ENCODE results near the gene FGF19.

FGF19 gene

DNA sequence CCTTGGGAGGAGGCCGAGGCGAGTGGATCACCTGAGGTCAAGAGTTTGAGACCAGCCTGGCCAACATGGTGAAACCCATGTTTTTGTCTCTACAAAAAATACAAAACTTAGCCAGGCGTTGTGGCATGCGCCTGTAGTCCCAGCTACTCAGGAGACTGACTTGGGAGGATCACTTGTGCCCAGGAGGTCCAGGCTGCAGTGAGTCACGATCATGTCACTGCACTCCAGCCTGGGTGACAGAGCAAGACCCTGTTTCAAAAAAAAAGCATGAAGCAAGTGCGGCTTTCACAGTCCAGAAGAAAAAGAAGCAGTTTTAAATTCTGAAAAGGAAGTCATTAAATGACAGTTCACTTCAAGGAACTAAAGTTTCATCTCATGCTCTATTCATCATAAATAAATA is 21.6 kb downstream of the FGF19 start:
- H3K79me2 ChIP-seq (ENCODE audit: control insufficient read depth, insufficient read depth, low read length, poor library complexity), result no peaks in the 10 kb centered on the region
- H3K4me2 ChIP-seq (ENCODE audit: low read length), result no peak overlapping the region
- no peaks in the 10 kb centered on the region for H3K36me3 ChIP-seq (ENCODE audit: control insufficient read depth in 1 of 2, insufficient read depth in 2 of 2, low read length in 2 of 2)
- H4K8ac ChIP-seq (ENCODE audit: low read depth, low read length), result no peak overlapping the region
- H3K79me1 ChIP-seq (ENCODE audit: low read length), result no peaks in the 10 kb centered on the region
- no peak overlapping the region for H2BK120ac ChIP-seq (ENCODE audit: insufficient read depth, low read length, poor library complexity)
- H4K91ac ChIP-seq (ENCODE audit: low read depth, low read length), result no peak overlapping the region
- no peak overlapping the region for H3K14ac ChIP-seq (ENCODE audit: low read length)
- no peak overlapping the region for H3K23ac ChIP-seq (ENCODE audit: low read length)
- peaks cover 4% of the 10 kb centered on the region for H3K9me3 ChIP-seq (ENCODE audit: insufficient read depth, low read depth, low read length)
- H3K4me1 ChIP-seq (ENCODE audit: control insufficient read depth in 1 of 2, insufficient read depth in 2 of 2, low read length in 2 of 2), result no peaks in the 10 kb centered on the region
- no peak overlapping the region for H2BK12ac ChIP-seq (ENCODE audit: low read length)
- no peak overlapping the region for H3K4ac ChIP-seq (ENCODE audit: low read depth, low read length)
- no peaks in the 10 kb centered on the region for H3K27me3 ChIP-seq (ENCODE audit: insufficient read depth, low read length)
- H2BK5ac ChIP-seq (ENCODE audit: low read depth, low read length, poor library complexity), result no peak overlapping the region
- H3K4me3 ChIP-seq (ENCODE audit: low read depth, low read length), result no peak overlapping the region
- WGBS (ENCODE audit: extremely low coverage, insufficient coverage, insufficient read length), result no CpG with 5 or more reads among the region's 6 CpGs
- no peak overlapping the region for H3K27ac ChIP-seq (ENCODE audit: low read depth, low read length)
- DNase-seq, result no peak
- H3K18ac ChIP-seq (ENCODE audit: low read length), result no peak overlapping the region
- H3K9ac ChIP-seq (ENCODE audit: low read length), result no peak overlapping the region
- H4K12ac ChIP-seq (ENCODE audit: low read depth, low read length), result no peak overlapping the region
- H2AFZ ChIP-seq (ENCODE audit: insufficient read depth, low read length, poor library complexity), result no peak overlapping the region
- H2AK5ac ChIP-seq (ENCODE audit: low read length), result no peak overlapping the region

DNA sequence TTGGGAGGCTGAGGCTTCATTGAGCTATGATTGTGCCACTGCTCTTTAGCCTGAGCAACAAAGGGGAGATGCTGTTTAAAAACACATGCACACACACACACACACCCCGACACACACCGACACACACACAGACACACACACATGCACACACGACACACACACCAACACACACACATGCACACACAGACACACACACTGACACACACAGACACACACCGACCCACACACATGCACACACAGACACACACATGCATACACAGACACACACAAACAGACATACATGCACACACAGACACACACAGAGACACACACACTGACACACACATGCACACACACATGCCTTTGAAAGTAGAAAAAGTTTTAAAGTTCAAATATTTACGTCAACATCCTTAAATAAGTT is 23.1 kb downstream of the FGF19 start:
- Histone ChIP-seq H3K14ac (ENCODE audit: low read length) (no peak overlapping the region), H2BK5ac (ENCODE audit: low read depth, low read length, poor library complexity) (no peak overlapping the region), H2BK12ac (ENCODE audit: low read length) (no peak overlapping the region), H2BK120ac (ENCODE audit: insufficient read depth, low read length, poor library complexity) (no peak overlapping the region), H3K4ac (ENCODE audit: low read depth, low read length) (no peak overlapping the region), H3K36me3 (ENCODE audit: control insufficient read depth in 1 of 2, insufficient read depth in 2 of 2, low read length in 2 of 2) (no peaks in the 10 kb centered on the region), H3K79me2 (ENCODE audit: control insufficient read depth, insufficient read depth, low read length, poor library complexity) (no peaks in the 10 kb centered on the region), H2AK5ac (ENCODE audit: low read length) (no peak overlapping the region), H3K4me3 (ENCODE audit: low read depth, low read length) (no peak overlapping the region), H3K9ac (ENCODE audit: low read length) (no peak overlapping the region), H4K91ac (ENCODE audit: low read depth, low read length) (no peak overlapping the region), H3K4me1 (ENCODE audit: control insufficient read depth in 1 of 2, insufficient read depth in 2 of 2, low read length in 2 of 2) (no peaks in the 10 kb centered on the region), H3K27me3 (ENCODE audit: insufficient read depth, low read length) (no peaks in the 10 kb centered on the region), H3K79me1 (ENCODE audit: low read length) (no peaks in the 10 kb centered on the region), H3K9me3 (ENCODE audit: insufficient read depth, low read depth, low read length) (peaks cover 4% of the 10 kb centered on the region), H3K4me2 (ENCODE audit: low read length) (no peak overlapping the region), H2AFZ (ENCODE audit: insufficient read depth, low read length, poor library complexity) (no peak overlapping the region), H4K12ac (ENCODE audit: low read depth, low read length) (no peak overlapping the region), H3K18ac (ENCODE audit: low read length) (no peak overlapping the region), H3K27ac (ENCODE audit: low read depth, low read length) (no peak overlapping the region), H4K8ac (ENCODE audit: low read depth, low read length) (no peak overlapping the region), H3K23ac (ENCODE audit: low read length) (peak overlapping the region; percentile 37)
- DNase-seq, result no peak
- WGBS (ENCODE audit: extremely low coverage, insufficient coverage, insufficient read length), result no CpG with 5 or more reads among the region's 5 CpGs

DNA sequence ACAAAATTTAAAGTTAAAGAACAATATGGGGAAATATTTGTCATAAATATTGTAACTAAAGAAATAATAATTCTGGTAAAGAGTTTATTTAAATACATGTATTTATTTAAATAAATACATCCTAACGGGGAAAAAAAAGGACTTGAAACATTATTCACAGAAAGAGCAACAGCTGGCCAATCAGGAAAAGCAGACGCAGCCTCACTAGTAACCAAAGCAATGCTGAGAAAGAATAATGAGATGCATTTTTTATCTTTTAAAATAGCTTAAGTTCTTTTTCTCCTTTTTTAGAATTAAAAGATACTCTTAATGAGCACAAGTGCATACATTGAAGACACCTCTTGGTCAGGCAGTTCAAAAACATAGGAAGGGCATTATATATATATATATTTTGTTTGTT is 26.1 kb downstream of the FGF19 start:
- no peak overlapping the region for H3K27ac ChIP-seq (ENCODE audit: low read depth, low read length)
- no peak overlapping the region for H4K91ac ChIP-seq (ENCODE audit: low read depth, low read length)
- DNase-seq, result no peak
- peaks cover 4 to 6% of the 10 kb centered on the region in 2 experiments for H3K4me1 ChIP-seq (ENCODE audit: control insufficient read depth in 1 of 2, insufficient read depth in 2 of 2, low read length in 2 of 2)
- no peak overlapping the region for H4K8ac ChIP-seq (ENCODE audit: low read depth, low read length)
- H3K18ac ChIP-seq (ENCODE audit: low read length), result no peak overlapping the region
- no peaks in the 10 kb centered on the region for H3K27me3 ChIP-seq (ENCODE audit: insufficient read depth, low read length)
- H3K4me3 ChIP-seq (ENCODE audit: low read depth, low read length), result no peak overlapping the region
- no peak overlapping the region for H3K4me2 ChIP-seq (ENCODE audit: low read length)
- peaks cover 7% of the 10 kb centered on the region for H3K79me2 ChIP-seq (ENCODE audit: control insufficient read depth, insufficient read depth, low read length, poor library complexity)
- no peak overlapping the region for H2BK5ac ChIP-seq (ENCODE audit: low read depth, low read length, poor library complexity)
- H4K12ac ChIP-seq (ENCODE audit: low read depth, low read length), result no peak overlapping the region
- no peak overlapping the region for H3K4ac ChIP-seq (ENCODE audit: low read depth, low read length)
- peaks cover 5% of the 10 kb centered on the region for H3K79me1 ChIP-seq (ENCODE audit: low read length)
- no peak overlapping the region for H2BK12ac ChIP-seq (ENCODE audit: low read length)
- no peak overlapping the region for H2AK5ac ChIP-seq (ENCODE audit: low read length)
- no peak overlapping the region for H3K9ac ChIP-seq (ENCODE audit: low read length)
- no peak overlapping the region for H3K23ac ChIP-seq (ENCODE audit: low read length)
- no peak overlapping the region for H2BK120ac ChIP-seq (ENCODE audit: insufficient read depth, low read length, poor library complexity)
- no peak overlapping the region for H3K14ac ChIP-seq (ENCODE audit: low read length)
- peaks cover 2% of the 10 kb centered on the region for H3K9me3 ChIP-seq (ENCODE audit: insufficient read depth, low read depth, low read length)
- H2AFZ ChIP-seq (ENCODE audit: insufficient read depth, low read length, poor library complexity), result no peak overlapping the region
- WGBS (ENCODE audit: extremely low coverage, insufficient coverage, insufficient read length), result no CpG with 5 or more reads among the region's 2 CpGs
- peaks cover 2 to 4% of the 10 kb centered on the region in 2 experiments for H3K36me3 ChIP-seq (ENCODE audit: control insufficient read depth in 1 of 2, insufficient read depth in 2 of 2, low read length in 2 of 2)

DNA sequence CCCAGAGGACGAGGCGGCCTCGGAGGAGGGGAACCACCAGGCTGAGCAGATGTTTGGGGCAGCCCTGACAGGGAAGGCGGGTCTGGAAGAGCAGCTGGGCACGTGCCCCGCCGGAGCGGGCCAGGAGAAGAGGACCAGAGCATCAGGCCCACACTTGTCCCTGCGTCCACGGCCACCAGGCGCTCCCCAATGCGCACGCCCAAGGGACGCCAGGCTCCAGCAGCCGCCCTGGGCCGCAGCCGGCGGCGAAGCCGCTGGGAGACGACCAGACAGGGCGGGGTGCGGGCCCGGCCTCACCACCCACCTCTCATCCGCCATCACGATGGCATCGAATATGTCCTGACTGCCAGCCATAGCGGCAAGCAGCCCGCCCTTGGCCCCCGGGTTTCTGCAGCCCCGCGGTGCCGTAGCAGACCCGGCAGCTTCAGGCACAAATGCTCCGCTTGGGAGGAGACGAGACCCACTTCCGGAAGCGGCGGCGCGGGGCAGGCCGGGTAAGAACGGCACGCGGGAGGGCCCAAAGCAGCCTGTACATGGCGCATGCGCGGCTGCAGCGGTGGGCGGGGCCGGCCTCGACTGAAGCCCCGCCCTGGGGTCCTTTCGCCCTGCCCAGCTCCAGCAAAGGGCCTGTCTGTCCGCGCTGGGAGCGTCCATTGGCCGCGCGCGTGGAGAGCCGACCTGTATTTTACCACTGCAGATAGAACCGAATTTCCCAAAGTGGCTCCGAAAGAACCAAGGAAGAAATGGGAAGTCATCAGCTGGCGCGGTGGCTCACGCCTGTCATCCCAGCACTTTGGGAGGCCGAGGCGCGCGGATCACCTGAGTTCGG is 28.7 kb downstream of the FGF19 start, which contains the start of gene LTO1:
LTO1 (minus strand) TSS at position 468 of the 829 bp plus-strand sequence; CDS start at position 354, 114 bp downstream.
- Histone ChIP-seq H3K4me2 (ENCODE audit: low read length) (peak within 1 kb of the TSS; percentile 87), H4K8ac (ENCODE audit: low read depth, low read length) (peak within 1 kb of the TSS; percentile 96), H2BK120ac (ENCODE audit: insufficient read depth, low read length, poor library complexity) (peak within 1 kb of the TSS; percentile 62), H3K9ac (ENCODE audit: low read length) (peak within 1 kb of the TSS; percentile 99), H4K12ac (ENCODE audit: low read depth, low read length) (peak within 1 kb of the TSS; percentile 88), H3K79me1 (ENCODE audit: low read length) (peaks cover 5% of the 10 kb centered on the region), H3K36me3 (ENCODE audit: control insufficient read depth in 1 of 2, insufficient read depth in 2 of 2, low read length in 2 of 2) (peaks cover 10 to 15% of the 10 kb centered on the region in 2 experiments), H2AFZ (ENCODE audit: insufficient read depth, low read length, poor library complexity) (peak within 1 kb of the TSS; percentile 75), H3K79me2 (ENCODE audit: control insufficient read depth, insufficient read depth, low read length, poor library complexity) (peaks cover 7% of the 10 kb centered on the region), H3K4me3 (ENCODE audit: low read depth, low read length) (peak within 1 kb of the TSS; percentile 100), H3K18ac (ENCODE audit: low read length) (peak within 1 kb of the TSS; percentile 94), H3K23ac (ENCODE audit: low read length) (no peak within 1 kb of the TSS), H4K91ac (ENCODE audit: low read depth, low read length) (peak within 1 kb of the TSS; percentile 84), H3K27me3 (ENCODE audit: insufficient read depth, low read length) (no peaks in the 10 kb centered on the region), H2AK5ac (ENCODE audit: low read length) (peak within 1 kb of the TSS; percentile 93), H3K14ac (ENCODE audit: low read length) (peak within 1 kb of the TSS; percentile 89), H3K4me1 (ENCODE audit: control insufficient read depth in 1 of 2, insufficient read depth in 2 of 2, low read length in 2 of 2) (peaks cover 4 to 6% of the 10 kb centered on the region in 2 experiments), H3K9me3 (ENCODE audit: insufficient read depth, low read depth, low read length) (no peaks in the 10 kb centered on the region), H2BK12ac (ENCODE audit: low read length) (no peak within 1 kb of the TSS), H3K27ac (ENCODE audit: low read depth, low read length) (peak within 1 kb of the TSS; percentile 55), H3K4ac (ENCODE audit: low read depth, low read length) (peak within 1 kb of the TSS; percentile 85), H2BK5ac (ENCODE audit: low read depth, low read length, poor library complexity) (peak within 1 kb of the TSS; percentile 57)
- DNase-seq, result peak; percentile 97 to 99
- no CpG with 5 or more reads among the region's 72 CpGs for WGBS (ENCODE audit: extremely low coverage, insufficient coverage, insufficient read length)
